HCT116 (cell line): ENCODE measurements around the gene RIC8B. TPM values are rescaled to one million over a fixed set of nuclear protein-coding genes. Genes with fewer than 3 reads are reported as not detected.

Experiments
- ATAC-seq: fragments of 200-7000 bp; cut with Tn5 transposase; 2 replicates; pipeline ENCODE4 v1.9.1; 2020; ENCODE audit warnings: mild to moderate bottlenecking, moderate library complexity
- BruUV-seq: library from RNA; stranded (reverse); fragments of 400-500 nt; replicated peaks from 2 replicates; lab custom pipeline; 2021; lab: Mats Ljungman, UMichigan
- CTCF ChIA-PET: fragments of 300-600 bp; sonication (Branson Sonifier 250); formaldehyde crosslinking; loops from one replicate; lab custom pipeline; 2021; ENCODE audit warnings: antibody characterized with exemption; lab: Charles Lee
- POLR2A ChIA-PET: fragments of 300-600, 350-600 bp; sonication (Branson Sonifier 250); formaldehyde crosslinking; loops from one replicate; lab custom pipeline; 2021; ENCODE audit warnings: antibody characterized with exemption; lab: Charles Lee
- RAD21 ChIA-PET, 2 experiments: fragments of 300-600 bp; sonication (Branson Sonifier 250); formaldehyde crosslinking; loops; one replicate each; lab custom pipeline; 2023; ENCODE audit warnings: low total read pairs in 2 of 2; ENCODE audit not compliant: uncharacterized antibody in 2 of 2, unreplicated experiment in 2 of 2, low non-redundant PET in 1 of 2; lab: Charles Lee
- DNase-seq: peaks from one replicate; pipeline ENCODE4 v3.0.0-alpha.2; 2010; ENCODE audit warnings: low read depth, low spot score
- H2AFZ ChIP-seq: fragments of 200-600 bp; shearing (Covaris generic), sonication (generic); 2 replicates; pipeline ENCODE4 v1.6.1; 2017; ENCODE audit warnings: low read depth, mixed run types, mixed read lengths, antibody characterized with exemption, low read length; ENCODE audit not compliant: poor library complexity, severe bottlenecking
- H3K27ac ChIP-seq: 2 replicates; pipeline ENCODE4 v1.5.1; 2012; ENCODE audit warnings: low read depth, low read length
- H3K27me3 ChIP-seq: fragments of 200-600 bp; sonication (generic); 2 replicates; pipeline ENCODE4 v1.6.1; 2016; ENCODE audit warnings: mixed run types, low read length, mixed read lengths; ENCODE audit not compliant: insufficient read depth
- H3K36me3 ChIP-seq, 2 experiments: fragments of 200-500 bp in 1 of 2; fragments of 200-600 bp in 1 of 2; sonication (Bioruptor generic) in 1 of 2; sonication (generic) in 1 of 2; 2 replicates each; pipeline versions ENCODE4 v1.5.1 to v1.6.1; 2014 to 2016; ENCODE audit warnings: low read length in 2 of 2, inconsistent platforms in 1 of 2, mixed read lengths in 1 of 2, mixed run types in 1 of 2; ENCODE audit not compliant: insufficient read depth in 2 of 2, control insufficient read depth in 1 of 2
- H3K4me1 ChIP-seq, 2 experiments: fragments of 200-600 bp in 1 of 2; sonication (generic) in 1 of 2; 2 replicates each; pipeline versions ENCODE4 v1.5.1 to v1.6.1; 2012 to 2017; ENCODE audit warnings: low read length in 2 of 2, inconsistent platforms in 1 of 2, mild to moderate bottlenecking in 1 of 2, mixed read lengths in 1 of 2, mixed run types in 1 of 2, moderate library complexity in 1 of 2; ENCODE audit not compliant: insufficient read depth in 2 of 2, control insufficient read depth in 1 of 2
- H3K4me2 ChIP-seq: fragments of 200-600 bp; sonication (generic); 2 replicates; pipeline ENCODE4 v1.6.1; 2017; ENCODE audit warnings: mixed run types, low read length, mixed read lengths
- H3K4me3 ChIP-seq, 2 experiments: fragments of 200-600 bp in 1 of 2; sonication (generic) in 1 of 2; replicated peaks in 1 of 2; 2 replicates each; pipeline ENCODE4 v1.5.1; 2011 to 2016; ENCODE audit warnings: low read length in 2 of 2, control low read depth in 1 of 2, low read depth in 1 of 2, mild to moderate bottlenecking in 1 of 2, mixed read lengths in 1 of 2, mixed run types in 1 of 2
- H3K79me2 ChIP-seq: fragments of 200-600 bp; sonication (generic); 2 replicates; pipeline ENCODE4 v1.6.1; 2017; ENCODE audit warnings: mild to moderate bottlenecking, mixed run types, low read length, moderate library complexity, mixed read lengths; ENCODE audit not compliant: insufficient read depth
- H3K9ac ChIP-seq: fragments of 200-600 bp; sonication (generic); 2 replicates; pipeline ENCODE4 v1.6.1; 2016; ENCODE audit warnings: low read length, mixed read lengths
- H3K9me2 ChIP-seq: fragments of 200-600 bp; sonication (generic), shearing (Covaris generic); 2 replicates; pipeline ENCODE4 v1.6.1; 2017; ENCODE audit warnings: mixed run types, mild to moderate bottlenecking, moderate library complexity; ENCODE audit not compliant: insufficient read depth
- H3K9me3 ChIP-seq, 2 experiments: fragments of 200-500 bp in 1 of 2; fragments of 200-600 bp in 1 of 2; sonication (Bioruptor generic) in 1 of 2; sonication (generic) in 1 of 2; 2 replicates each; pipeline ENCODE4 v1.6.1; 2014 to 2017; ENCODE audit warnings: low read length in 2 of 2, mixed read lengths in 2 of 2, inconsistent platforms in 1 of 2, low read depth in 1 of 2, mild to moderate bottlenecking in 1 of 2, mixed run types in 1 of 2, moderate library complexity in 1 of 2; ENCODE audit not compliant: control insufficient read depth in 1 of 2, insufficient read depth in 1 of 2
- H4K20me1 ChIP-seq: fragments of 200-600 bp; sonication (generic), shearing (Covaris generic); 2 replicates; pipeline ENCODE4 v1.6.1; 2017; ENCODE audit warnings: mixed run types, mild to moderate bottlenecking, moderate library complexity; ENCODE audit not compliant: insufficient read depth
- EGR1 ChIP-seq: IDR thresholded peaks from 2 replicates; pipeline ENCODE4 v1.6.1; 2012; ENCODE audit warnings: low read depth
- ELF1 ChIP-seq: IDR thresholded peaks from 2 replicates; pipeline ENCODE4 v1.6.1; 2012; ENCODE audit warnings: low read depth, borderline replicate concordance
- EZH2 ChIP-seq: fragments of 200-600 bp; sonication (generic); IDR thresholded peaks from 2 replicates; pipeline ENCODE4 v1.6.1; 2017; ENCODE audit warnings: antibody characterized with exemption, mixed run types
- FOSL1 ChIP-seq: IDR thresholded peaks from 2 replicates; pipeline ENCODE4 v1.6.1; 2012; ENCODE audit warnings: low read depth
- POLR2A ChIP-seq: IDR thresholded peaks from 2 replicates; pipeline ENCODE4 v1.7.0; 2011; ENCODE audit warnings: borderline replicate concordance; ENCODE audit not compliant: insufficient read depth, insufficient read length; ENCODE audit errors: extremely low read depth
- POLR2AphosphoS5 ChIP-seq: IDR thresholded peaks from 2 replicates; pipeline ENCODE4 v1.6.1; 2011; ENCODE audit warnings: mild to moderate bottlenecking, low read depth, low read length, moderate library complexity
- SIN3A ChIP-seq: IDR thresholded peaks from 2 replicates; pipeline ENCODE4 v1.6.1; 2012; ENCODE audit warnings: low read depth
- YY1 ChIP-seq: IDR thresholded peaks from 2 replicates; pipeline ENCODE4 v1.6.1; 2011; ENCODE audit warnings: low read length, low read depth, moderate library complexity, mild to moderate bottlenecking; ENCODE audit not compliant: insufficient replicate concordance; ENCODE audit errors: extremely low read depth
- ZFX ChIP-seq: fragments of 450-650 bp; IDR thresholded peaks from 2 replicates; pipeline ENCODE4 v1.6.1; 2017
- intact Hi-C: fragments of 100-400 bp; cut with micrococcal nuclease; formaldehyde crosslinking; loops from 2 replicates; pipeline ENCODE4 v1.10.0; 2022
- total RNA-seq: library from RNA; stranded (reverse); gene quantifications from one replicate; pipeline ENCODE4 v1.2.1, GENCODE V29; 2021; ENCODE audit not compliant: unreplicated experiment
- TF ChIP-seq, protein P1 (sequence below): IDR thresholded peaks from 2 replicates; pipeline ENCODE4 v1.6.1; 2012
- TF ChIP-seq, protein P2 (sequence below): IDR thresholded peaks from 2 replicates; pipeline ENCODE4 v1.6.1; 2012; ENCODE audit warnings: low read depth
- TF ChIP-seq, protein P3 (sequence below): IDR thresholded peaks from 2 replicates; pipeline ENCODE4 v1.6.1; 2011; ENCODE audit warnings: mild to moderate bottlenecking, low read length, moderate library complexity; ENCODE audit not compliant: insufficient replicate concordance; ENCODE audit errors: extremely low read depth

RIC8B gene
- total RNA-seq, 1 experiment from 2014 or later: 16.7 TPM

DNA sequence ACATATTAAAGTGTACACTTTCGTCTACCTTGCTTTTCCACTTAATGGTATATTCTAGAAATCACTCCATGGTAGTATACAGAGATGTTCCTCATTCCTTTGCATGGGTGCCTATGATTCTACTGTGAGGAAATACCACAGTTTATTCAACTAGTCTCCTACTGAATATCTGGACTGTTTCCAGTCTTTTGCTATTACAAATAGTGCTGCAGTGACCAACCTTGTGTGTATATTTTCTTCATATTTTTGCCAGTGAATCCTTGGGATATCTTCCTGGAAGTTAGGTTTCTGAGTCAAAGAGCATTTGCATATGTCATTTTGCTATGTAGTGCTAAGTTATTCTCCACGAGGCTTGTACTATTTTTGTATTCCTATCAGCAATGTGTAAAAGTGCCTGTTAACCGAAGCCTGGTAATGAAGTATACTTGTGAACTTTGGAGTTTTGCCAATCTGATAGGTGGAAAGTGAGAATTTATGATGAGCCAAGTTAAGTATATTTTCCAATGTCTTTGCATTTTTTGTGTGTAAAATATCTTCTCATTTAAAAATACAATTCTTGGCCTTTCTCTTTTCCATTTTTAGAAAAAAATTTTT lies 149.9 kb downstream of the RIC8B start:
- ChIA-PET RAD21 (no interaction called here), CTCF (no interaction called here)
- intact Hi-C loops: loop anchor here (5.0 to 10.0 kb wide), 2 partner anchors 697 to 1500 kb away; no protein-coding TSS in a partner anchor

More for the DNA sequence above, 149.9 kb downstream of the RIC8B start:
- H2AFZ ChIP-seq: no peak overlapping the region
- H3K27me3 ChIP-seq: no peaks in the 10 kb centered on the region
- ATAC-seq (no peak), DNase-seq (no peak)
- no peak overlapping the region for H3K4me2 ChIP-seq
- no peak overlapping the region for H3K27ac ChIP-seq
- H3K4me1 ChIP-seq: no peaks in the 10 kb centered on the region
- H3K36me3 ChIP-seq: no peaks in the 10 kb centered on the region
- TF ChIP-seq SIN3A (no peak), FOSL1 (no peak), EZH2 (no peak), ZFX (no peak), POLR2AphosphoS5 (no peak), POLR2A (no peak), ELF1 (no peak), YY1 (no peak), EGR1 (no peak)
- TF ChIP-seq, protein P1, sequence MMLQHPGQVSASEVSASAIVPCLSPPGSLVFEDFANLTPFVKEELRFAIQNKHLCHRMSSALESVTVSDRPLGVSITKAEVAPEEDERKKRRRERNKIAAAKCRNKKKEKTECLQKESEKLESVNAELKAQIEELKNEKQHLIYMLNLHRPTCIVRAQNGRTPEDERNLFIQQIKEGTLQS: no peak
- TF ChIP-seq, protein P2, sequence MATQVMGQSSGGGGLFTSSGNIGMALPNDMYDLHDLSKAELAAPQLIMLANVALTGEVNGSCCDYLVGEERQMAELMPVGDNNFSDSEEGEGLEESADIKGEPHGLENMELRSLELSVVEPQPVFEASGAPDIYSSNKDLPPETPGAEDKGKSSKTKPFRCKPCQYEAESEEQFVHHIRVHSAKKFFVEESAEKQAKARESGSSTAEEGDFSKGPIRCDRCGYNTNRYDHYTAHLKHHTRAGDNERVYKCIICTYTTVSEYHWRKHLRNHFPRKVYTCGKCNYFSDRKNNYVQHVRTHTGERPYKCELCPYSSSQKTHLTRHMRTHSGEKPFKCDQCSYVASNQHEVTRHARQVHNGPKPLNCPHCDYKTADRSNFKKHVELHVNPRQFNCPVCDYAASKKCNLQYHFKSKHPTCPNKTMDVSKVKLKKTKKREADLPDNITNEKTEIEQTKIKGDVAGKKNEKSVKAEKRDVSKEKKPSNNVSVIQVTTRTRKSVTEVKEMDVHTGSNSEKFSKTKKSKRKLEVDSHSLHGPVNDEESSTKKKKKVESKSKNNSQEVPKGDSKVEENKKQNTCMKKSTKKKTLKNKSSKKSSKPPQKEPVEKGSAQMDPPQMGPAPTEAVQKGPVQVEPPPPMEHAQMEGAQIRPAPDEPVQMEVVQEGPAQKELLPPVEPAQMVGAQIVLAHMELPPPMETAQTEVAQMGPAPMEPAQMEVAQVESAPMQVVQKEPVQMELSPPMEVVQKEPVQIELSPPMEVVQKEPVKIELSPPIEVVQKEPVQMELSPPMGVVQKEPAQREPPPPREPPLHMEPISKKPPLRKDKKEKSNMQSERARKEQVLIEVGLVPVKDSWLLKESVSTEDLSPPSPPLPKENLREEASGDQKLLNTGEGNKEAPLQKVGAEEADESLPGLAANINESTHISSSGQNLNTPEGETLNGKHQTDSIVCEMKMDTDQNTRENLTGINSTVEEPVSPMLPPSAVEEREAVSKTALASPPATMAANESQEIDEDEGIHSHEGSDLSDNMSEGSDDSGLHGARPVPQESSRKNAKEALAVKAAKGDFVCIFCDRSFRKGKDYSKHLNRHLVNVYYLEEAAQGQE: no peak
- TF ChIP-seq, protein P3, sequence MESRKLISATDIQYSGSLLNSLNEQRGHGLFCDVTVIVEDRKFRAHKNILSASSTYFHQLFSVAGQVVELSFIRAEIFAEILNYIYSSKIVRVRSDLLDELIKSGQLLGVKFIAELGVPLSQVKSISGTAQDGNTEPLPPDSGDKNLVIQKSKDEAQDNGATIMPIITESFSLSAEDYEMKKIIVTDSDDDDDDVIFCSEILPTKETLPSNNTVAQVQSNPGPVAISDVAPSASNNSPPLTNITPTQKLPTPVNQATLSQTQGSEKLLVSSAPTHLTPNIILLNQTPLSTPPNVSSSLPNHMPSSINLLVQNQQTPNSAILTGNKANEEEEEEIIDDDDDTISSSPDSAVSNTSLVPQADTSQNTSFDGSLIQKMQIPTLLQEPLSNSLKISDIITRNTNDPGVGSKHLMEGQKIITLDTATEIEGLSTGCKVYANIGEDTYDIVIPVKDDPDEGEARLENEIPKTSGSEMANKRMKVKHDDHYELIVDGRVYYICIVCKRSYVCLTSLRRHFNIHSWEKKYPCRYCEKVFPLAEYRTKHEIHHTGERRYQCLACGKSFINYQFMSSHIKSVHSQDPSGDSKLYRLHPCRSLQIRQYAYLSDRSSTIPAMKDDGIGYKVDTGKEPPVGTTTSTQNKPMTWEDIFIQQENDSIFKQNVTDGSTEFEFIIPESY: no peak
- no peaks in the 10 kb centered on the region for H3K9me3 ChIP-seq
- H3K9me2 ChIP-seq: no peaks in the 10 kb centered on the region
- no peak overlapping the region for H3K4me3 ChIP-seq
- no peaks in the 10 kb centered on the region for H4K20me1 ChIP-seq
- POLR2A ChIA-PET: no interaction called here
- no peak overlapping the region for H3K9ac ChIP-seq
- no peaks in the 10 kb centered on the region for H3K79me2 ChIP-seq
- no TSS peak for BruUV-seq
